HG02642 (cell line): ENCODE results near the gene EEF1E1.

ENCODE experiments used
- ATAC-seq: cut with Tn5 transposase; IDR thresholded peaks from one replicate; pipeline ENCODE4 v1.9.1; 2021; ENCODE audit warnings: mild to moderate bottlenecking; ENCODE audit not compliant: unreplicated experiment, poor library complexity

The EEF1E1 gene

DNA sequence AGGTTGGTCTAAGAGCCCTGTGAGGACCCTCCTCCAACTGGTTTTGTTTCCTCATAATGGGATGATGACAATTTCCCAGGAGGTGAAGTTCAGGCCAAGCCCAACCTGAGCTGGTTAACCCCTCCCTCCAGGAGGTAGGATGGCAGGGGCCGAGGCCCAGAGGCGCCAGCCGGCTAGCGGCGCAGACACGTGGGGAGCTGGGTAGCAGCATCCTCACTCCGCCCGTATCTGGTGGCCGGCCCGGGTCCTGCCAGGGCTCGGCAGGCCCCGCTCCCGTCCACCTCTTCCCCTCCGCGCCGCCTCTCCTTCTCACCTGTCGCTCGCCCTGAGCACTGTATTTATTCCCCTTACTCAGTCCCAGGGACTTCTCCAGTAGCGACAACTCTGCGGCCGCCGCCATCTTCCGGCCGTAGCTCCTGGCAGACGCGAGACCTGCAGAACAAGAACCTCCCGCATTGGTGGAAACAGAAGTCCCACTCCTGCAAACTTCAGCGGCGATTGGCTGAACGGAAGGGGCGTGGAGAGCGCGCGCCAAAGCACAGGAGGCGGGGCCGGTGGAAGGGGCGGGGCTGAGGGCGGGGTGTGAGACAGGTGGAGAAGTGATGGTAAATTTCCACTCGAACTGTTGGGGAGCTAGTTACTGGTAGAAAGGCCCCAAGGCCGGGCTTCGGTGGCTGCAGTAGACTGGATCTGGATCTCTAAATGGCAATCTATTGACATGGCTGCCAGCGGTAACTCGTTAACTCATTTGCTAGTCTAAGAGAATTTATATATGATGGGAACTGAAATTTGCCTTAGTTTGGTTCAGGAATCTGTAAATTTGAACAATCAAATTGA lies at the start of gene EEF1E1:
EEF1E1 (minus strand) TSS at position 427 of the 837 bp plus-strand sequence; CDS start at position 400, 27 bp downstream.
- peak; percentile 99 for ATAC-seq

DNA sequence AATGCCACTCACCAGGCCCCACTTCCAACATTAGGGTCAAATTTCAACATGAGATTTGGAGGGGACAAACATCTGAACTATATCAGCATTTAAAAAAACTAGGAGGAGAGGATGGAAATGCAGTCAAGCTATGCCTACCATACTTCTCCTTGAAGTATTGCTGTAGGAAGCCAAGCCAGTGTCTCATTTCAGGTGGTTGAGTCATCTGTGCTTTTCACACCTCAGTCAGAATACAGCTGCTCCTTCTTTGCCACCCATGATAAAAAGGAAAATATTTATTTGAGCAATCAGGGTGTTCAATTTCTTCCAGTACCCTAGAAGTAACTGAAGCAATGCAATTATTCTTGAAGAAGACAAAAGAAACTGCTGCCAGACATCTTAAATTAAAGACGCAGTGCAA lies 47.0 kb upstream of the EEF1E1 start:
- ATAC-seq = no peak

DNA sequence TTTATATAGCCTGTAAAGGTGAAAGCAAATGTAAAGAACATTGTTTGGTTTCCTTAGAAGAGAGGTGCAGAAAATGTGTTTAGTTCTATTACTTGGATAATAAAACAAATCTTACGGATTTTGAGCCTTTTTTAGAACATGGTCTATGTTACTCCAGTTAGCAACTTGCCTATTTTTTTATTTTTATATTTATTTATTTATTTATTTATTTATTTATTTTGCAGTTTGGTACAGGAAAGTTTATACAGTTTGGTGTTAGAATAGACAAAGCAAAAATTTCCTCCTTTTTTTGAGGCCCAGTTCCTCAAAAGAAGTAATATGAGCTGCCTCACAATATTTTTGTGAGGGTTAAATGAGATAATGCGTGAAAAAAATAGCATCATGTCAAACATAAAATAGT lies 41.6 kb upstream of the EEF1E1 start:
- no peak for ATAC-seq

DNA sequence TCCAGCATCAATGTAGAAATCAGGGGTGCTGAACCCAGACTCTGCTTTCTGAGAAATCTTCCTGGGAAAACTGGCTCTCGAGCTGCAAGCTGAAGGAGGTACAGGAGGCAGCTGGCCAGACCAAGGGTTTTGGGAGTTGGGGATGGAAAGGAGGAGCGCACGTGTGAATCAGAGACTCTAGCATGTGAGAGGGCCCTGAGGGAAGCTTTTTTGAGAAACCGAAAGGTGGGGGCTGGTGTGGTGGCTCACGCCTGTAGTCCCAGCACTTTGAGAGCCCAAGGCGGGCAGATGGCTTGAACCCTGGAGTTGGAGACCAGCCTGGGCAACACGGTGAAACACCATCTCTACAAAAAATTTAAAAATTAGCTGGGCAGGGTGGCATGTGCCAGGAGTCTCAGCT lies 37.1 kb upstream of the EEF1E1 start:
- ATAC-seq = no peak

DNA sequence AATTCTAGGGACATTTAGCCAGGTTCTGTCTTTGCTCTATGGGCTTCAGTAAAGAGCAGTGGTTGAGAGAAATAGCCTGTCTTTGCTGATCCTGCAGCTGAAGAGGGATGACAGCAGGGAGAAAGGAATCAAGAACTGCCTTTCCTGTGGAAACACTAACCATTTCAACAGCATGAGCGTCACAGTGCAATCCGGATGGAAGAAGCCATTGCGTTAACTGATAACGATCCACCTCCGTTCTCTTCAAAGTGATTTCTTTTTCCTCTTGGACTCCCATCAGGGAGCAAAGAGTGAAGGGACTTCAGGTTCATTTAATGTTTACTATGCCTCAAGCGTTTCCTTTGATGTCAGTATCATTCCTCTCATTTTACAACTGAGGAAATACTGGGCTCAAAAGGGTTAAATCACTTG lies 35.2 kb upstream of the EEF1E1 start:
- ATAC-seq = no peak

DNA sequence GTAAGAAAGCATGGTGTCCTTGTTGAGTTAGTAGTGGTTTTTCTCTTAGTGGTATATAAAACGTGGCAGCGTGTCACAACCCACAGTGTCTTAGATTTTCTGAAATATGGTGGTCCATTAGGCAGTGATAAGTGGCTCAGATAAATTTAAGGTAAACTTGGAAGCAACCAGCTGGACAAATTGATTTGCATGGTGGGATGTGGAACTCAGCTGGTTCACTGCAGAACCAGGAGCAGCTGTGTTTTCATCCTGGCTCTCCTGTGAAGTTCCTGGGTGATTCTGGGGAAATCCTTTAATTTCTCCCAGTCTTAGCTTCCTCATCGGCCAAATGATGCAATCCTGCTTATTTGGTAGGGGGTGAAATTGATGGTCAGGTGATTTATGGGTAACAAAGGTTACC lies 32.9 kb upstream of the EEF1E1 start:
- ATAC-seq = no peak

DNA sequence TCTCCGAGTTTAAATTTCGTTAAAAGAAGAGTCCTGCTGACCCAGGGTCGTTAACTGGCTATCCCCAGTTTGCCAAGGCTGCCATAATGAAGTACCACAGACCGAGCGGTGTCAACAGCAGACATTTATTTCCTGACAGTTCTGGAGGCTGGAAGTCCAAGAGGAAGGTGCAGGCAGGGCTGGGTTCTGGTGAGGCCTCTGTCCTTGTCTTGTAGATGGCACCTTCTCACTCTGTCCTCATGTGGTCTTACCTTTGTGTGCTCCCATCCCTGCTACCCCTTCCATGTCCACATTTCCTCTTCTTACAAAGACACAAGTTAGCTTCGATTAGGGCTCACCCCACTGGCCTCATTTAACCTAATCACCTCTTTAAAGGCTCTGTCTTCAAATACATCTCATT lies 29.8 kb upstream of the EEF1E1 start:
- ATAC-seq = no peak

DNA sequence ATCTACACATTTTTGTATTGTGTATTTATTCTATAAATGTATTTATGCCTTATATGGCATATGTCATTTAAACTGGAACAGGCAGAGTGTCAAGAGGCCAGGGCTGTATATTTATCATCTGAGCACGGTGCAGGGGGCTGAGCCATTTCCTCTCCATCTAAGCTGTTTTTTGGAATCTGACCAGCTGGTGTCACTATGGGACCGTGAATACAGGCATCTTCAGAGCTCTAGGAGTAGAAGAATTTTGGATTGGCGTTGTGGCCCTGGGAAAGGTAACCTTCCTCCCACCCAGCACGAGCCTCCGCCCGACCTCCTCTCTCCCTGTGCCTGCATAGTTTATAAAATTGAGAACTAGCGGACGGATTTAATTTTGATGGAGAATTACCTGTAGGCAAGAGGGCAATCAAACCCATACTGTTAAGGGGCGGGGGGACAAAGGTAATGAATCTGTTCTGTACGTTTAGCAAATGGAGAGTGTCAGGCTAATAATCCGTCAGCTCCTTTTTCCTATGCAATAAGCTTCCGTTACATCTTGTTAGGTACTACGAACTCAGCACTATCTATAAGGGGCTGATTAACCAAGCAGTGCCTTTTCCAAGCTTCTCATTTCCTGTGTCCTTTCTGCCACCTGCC lies 29.0 kb upstream of the EEF1E1 start:
- ATAC-seq = peak; percentile 78

DNA sequence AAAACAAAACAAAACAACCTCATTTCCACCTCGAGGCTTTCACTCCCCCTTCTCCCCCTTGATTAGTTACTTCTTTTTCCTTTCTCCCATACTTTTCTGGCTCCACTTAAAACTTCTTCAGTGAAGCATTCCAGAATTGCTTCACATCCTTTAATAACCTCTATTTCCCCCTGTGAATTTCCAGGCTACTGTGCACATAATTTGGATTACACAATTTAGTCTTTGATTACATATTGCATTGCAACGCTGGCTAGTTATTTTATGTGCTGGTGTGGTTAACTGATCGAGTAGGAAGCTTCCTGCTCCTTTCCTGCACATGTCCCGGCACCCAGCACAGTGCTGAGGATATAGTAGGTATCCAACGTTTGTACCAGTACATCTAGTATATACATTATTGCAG lies 28.1 kb upstream of the EEF1E1 start:
- no peak for ATAC-seq

DNA sequence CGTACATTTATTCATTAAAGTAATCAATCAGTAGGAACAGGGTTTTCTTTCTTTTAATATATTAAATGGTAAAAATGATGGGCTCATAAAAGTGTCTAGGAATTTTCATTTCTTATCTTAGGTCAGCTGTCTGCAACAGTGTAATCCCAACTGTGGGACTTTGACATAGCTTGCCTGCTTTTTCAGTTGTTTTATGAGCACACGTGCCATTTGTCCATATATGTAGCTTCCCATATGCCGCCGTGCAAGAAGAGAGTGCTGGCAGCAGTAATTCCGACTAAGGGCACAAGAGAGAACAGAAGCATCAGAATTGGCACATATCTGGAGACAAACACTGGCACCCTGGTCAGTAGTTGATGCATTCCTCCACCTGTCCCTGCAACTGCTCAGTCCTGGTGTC lies 20.9 kb upstream of the EEF1E1 start:
- no peak for ATAC-seq

DNA sequence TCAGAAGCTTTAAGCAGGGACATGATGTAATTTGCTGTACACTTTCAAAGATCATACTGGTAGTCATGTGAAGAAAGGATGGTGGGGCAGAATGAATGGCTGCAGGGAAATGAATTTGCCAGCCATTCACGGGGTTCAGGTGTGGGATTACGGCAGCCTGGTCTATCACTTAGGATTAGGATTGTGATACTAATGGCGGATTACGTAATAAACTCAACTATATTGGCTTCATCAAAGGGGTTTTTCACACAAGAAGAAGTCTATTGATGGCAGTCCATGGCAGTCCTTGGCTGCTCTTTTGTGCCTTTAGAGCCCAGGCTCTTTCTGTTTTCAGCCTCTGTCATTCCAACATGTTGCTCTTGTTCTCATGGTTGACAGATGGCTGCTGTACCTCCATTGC lies 12.6 kb upstream of the EEF1E1 start:
- no peak for ATAC-seq

DNA sequence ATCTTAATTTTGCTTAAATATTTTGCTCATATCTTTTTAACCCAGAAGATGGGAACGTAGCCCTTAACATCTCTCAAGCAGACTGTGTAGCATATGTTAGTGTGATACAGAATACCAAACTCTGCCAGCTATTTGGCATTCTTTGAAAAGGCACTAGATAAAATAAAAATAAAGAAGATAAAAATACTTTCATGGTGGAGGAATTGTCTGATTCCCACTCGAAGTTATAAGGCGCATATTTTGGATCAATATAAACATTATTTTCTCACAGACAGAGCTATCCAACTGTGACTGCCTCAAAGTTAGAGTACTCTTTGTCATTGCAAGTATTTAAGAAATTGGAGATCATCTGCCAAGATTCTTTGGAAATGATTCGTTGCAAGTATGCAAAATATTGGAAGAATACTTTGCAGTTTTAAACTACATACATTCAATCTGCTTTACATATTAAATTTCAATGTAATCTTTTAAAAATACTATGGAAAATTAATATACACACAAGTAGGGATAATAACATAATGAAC lies 10.8 kb upstream of the EEF1E1 start:
- no peak for ATAC-seq

DNA sequence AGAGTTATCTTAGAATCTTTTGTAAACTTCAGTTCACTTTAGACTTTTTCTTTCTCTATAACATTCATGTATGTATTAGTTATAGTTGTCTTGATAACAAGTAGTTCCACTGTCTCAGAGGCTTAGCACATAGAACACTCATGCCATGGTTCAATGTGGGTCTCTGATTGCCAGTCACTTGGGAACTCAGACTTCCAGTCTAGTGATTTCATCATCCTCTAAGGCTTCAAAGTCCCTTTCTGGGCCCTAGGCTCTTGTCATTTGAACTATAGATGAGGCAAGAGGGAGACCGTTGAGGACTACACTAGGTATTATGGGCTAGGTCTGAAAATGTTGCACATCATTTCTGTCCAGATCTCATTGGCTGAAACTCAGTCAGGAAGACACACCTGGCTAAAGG lies 8.4 kb upstream of the EEF1E1 start:
- ATAC-seq = no peak

DNA sequence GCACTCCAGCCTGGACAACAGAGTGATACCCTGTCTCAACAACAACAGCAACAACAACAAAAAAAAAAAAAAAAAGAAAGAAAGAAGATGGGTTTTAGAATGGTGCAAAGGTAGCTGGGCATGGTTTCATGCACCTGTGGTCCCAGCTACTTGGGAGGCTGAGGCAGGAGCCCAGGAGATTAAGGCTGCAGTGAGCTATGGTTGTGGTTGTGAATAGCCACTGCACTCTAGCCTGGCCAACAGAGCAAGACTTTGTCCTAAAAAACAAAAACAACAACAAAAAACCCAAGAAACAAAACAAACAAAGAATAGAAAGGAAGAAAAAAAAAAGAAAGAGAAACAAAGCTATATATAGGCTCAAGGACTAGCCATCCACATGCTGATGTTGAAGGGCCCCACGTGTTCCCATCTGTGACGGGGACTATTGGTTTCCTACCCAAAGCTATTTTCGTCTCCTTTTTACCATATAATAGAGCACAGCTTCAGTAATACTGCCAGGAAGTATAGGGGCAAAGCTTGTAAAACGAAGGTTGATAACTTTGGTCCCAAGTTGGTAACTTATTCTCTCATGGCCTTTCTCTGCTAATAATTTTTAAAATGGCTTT lies 7.9 kb upstream of the EEF1E1 start:
- peak; percentile 77 for ATAC-seq

DNA sequence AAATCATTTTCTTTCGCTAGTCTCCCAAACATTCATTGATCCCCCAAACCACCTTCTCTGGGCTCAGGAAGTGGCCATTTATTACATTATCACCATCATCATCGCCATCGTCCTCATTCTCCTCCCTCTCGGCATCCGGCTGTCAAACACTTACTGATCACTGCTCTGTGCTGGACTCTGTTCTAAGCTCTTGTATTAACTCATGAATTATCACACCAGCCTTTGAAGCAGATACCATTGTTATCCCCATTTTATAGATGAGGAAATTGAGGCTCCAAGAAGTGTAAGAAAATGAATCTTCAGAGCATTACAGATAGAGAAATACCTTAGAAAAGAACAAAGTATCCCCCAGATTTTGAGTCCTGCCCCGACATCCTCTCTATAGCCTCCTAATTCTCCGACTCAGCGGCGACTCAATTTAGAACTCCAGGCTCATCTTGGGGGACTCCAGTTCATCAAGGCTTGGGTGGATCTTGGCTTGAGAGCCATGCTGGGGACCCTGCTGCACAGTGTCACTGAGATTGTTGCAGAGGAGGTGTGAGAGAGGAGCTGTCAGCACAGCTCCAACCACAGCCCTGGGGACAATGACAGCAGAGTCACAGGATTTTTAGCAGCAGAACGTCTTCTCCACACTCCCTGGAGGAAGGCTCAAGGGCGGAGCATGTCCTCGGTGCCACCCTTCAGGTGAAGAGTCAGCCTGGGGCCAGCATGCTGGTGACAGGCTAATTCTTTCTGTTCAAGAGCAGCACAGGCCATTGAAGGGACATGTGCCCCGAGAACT lies 6.6 kb upstream of the EEF1E1 start:
- no peak for ATAC-seq

DNA sequence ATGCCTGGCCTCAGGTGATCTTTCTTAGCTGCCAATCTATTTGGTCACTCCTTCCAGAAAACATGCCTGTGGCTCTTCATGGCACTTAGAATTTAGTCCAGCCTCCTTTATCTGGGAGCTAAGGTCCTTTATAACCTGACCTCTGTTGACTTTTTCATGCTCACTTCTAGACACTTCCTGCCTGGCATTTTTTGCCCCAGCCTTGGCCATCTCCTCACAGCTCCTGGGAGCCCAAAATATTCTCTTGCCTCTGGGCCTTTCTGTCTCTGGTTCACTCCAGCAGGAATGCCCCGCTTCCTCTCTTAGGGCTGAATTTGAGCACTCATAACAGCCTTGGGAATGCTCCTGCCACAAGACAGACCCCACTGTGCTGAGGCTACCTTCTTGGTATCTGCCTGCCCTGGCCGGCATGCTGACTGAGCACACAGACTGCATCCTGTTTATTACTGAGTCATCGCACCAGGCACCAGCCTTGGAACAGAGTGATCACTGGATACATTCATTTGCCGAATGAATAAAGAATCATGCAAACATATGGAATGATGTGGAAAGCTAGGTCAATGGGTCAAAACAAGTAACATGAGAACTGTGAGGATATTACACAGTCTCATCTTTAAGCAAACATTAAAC lies 5.8 kb upstream of the EEF1E1 start:
- no peak for ATAC-seq

DNA sequence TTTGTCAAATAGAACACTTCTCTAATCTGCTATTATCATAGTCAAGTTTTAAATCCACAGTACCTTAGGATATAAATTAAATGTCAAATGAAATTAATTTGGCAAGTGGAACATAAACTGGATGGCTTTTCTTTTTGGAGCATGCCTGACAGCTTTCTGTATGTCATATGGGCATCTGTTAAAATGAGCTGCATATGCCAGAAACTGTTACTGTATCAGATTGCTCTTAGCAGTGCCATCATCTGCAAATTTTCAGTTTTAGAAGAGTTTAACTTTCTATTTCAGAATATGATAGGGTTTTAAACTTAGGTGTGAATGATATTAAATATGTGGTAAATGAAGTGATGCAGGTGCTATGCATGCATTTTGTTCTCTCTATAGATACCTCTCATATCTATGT lies 3.4 kb upstream of the EEF1E1 start:
- no peak for ATAC-seq

DNA sequence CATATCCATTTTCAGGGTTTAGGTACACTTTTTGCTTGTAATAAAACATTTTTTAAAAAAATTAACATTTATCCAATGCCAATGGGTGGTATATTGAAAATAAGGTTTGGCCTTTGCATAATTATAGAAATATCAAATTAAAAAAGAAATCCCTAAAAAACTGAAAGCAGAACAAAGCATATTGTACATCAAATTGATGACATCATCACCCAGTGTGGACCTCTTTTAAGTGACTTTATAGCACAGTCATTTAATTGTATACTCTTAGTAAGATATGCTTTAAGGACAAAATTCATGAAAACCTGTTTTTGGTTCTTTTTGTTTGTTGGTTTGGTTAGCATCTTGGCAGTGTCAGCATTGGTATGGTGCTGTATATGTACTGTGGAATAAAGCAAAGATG lies 1.4 kb upstream of the EEF1E1 start:
- no peak for ATAC-seq

DNA sequence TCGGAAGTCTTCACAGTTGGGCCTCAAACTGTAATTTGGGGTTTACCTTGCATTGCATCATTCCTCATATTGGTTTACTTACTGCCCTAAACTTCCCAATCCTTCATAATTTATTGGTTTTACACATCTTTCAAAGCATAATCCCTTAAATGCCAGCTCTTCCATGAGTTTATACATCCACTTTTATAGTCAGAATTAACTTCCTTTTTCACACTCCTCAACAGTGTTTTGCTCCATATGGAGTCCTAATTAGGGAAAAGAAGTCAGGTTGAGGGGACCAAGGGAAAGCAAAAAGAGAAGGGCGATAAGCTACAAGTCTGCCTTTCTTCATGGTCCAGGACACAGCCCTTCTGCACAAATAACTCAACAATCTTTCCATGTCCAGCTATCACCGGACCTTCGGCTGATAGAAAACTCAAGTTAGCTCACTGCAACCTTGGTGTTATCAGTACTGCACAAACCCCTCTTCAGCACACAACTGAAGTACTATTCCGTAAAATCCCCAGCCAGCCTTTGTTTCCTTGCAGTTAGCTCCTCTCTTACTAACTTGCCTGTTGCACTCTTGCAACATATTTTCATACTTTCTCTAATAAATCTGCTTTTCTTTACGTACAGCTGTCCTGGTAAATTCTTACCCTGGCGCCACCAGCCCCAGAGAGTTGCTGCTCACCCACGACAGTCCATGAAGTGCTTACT lies 2.0 kb downstream of the EEF1E1 start:
- no peak for ATAC-seq

DNA sequence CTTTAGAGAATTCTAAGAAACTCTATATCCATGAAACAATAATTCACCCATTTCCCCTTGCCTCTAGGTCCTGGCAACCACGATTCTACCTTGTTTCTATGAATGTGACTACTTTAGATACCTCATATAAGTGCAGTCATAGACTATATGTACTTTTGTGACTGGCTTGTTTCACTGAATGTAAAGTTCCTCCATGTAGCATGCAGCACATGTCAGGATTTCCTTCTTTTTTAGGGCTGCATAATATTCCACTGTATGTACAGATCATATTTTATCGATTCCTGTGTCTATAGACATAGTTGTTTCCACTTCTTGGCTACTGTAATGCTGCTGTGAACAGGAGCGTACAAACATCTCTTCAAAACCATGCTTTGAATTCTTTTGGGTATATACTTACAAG lies 11.7 kb downstream of the EEF1E1 start:
- no peak for ATAC-seq
